Stimulated activated CD4-positive, alpha-beta T cell treated with anti-CD3 and anti-CD28 coated beads, TNF-alpha, amount 100 ng/mL, for 1 hour (primary cell): ENCODE measurements around the gene IGFBPL1.

Experiments
- DNase-seq, 3 donors: peaks; one replicate each; pipeline ENCODE4 v3.0.0-alpha.2; 2020; ENCODE audit warnings: low read depth in 3 of 3, low spot score in 1 of 3

Gene IGFBPL1

GRCh38 chr9:38358390-38359296 lies 65.6 kb downstream of the IGFBPL1 start:
- no peak for DNase-seq

- no peak for DNase-seq
Measured at GRCh38 chr9:38357350-38358114, 66.7 kb downstream of the IGFBPL1 start.

GRCh38 chr9:38356851-38357250 lies 67.4 kb downstream of the IGFBPL1 start:
- no peak for DNase-seq
